Stomach (tissue), 4 donors: ENCODE measurements around the gene ZNF768.

Experiments
- POLR2AphosphoS5 ChIP-seq, 3 donors: sonication (generic); formaldehyde crosslinking; IDR thresholded peaks; one replicate each; pipeline ENCODE4 v1.6.1; 2016; ENCODE audit warnings: antibody characterized with exemption in 3 of 3
- TF ChIP-seq, protein P1 (sequence below), 7 experiments: fragments of 450-650 bp in 4 of 7; fragments of 200-600 bp in 3 of 7; sonication (generic) in 3 of 7; IDR thresholded peaks; one replicate each; pipeline ENCODE4 v1.5.1; 2016 to 2019; ENCODE audit warnings: antibody characterized with exemption in 7 of 7, control low read depth in 2 of 7, mild to moderate bottlenecking in 1 of 7

DNA sequence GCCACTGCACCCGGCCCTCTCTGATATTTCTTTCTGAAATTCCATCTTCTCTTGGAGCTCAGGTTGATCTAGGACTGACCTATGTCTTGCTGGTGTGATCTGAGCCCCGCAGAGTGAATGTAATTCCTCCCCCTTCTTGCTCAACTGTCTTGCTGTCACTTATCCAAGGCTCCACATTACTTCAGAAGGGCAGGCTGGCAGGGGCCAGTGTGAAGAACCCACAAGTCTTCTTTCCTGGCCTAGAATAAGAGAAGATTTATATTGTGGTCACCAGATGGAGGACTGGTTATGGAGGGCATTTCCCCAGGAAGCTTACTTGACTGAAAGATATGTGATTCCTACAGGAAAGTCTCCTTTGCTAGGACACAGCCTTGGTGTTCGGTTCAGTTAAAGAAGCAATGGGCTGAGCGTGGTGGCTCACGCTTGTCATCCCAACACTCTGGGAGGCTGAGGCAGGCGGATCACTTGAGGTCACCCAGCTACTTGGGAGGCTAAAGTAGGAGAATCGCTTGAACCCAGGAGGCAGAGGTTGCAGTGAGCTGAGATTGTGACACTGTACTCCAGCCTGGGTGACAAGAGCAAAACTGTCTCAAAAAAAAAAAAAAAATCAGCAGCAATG is 40.4 kb downstream of the ZNF768 start:
- TF ChIP-seq, protein P1, sequence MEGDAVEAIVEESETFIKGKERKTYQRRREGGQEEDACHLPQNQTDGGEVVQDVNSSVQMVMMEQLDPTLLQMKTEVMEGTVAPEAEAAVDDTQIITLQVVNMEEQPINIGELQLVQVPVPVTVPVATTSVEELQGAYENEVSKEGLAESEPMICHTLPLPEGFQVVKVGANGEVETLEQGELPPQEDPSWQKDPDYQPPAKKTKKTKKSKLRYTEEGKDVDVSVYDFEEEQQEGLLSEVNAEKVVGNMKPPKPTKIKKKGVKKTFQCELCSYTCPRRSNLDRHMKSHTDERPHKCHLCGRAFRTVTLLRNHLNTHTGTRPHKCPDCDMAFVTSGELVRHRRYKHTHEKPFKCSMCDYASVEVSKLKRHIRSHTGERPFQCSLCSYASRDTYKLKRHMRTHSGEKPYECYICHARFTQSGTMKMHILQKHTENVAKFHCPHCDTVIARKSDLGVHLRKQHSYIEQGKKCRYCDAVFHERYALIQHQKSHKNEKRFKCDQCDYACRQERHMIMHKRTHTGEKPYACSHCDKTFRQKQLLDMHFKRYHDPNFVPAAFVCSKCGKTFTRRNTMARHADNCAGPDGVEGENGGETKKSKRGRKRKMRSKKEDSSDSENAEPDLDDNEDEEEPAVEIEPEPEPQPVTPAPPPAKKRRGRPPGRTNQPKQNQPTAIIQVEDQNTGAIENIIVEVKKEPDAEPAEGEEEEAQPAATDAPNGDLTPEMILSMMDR (IDR thresholded peaks at IDR 0.05), result no peak
- no peak for TF ChIP-seq POLR2AphosphoS5 (IDR thresholded peaks at IDR 0.05)
